Epithelial cell of prostate (primary cell): ENCODE results near the gene LRRTM4.

Source experiments
- DNase-seq: peaks from one replicate; pipeline ENCODE4 v3.0.0-alpha.2; 2011; ENCODE audit warnings: low read depth, low spot score
- H3K27ac ChIP-seq: fragments of 450-650 bp; 2 replicates; pipeline ENCODE4 v1.5.1; 2017; ENCODE audit warnings: mild to moderate bottlenecking

Gene LRRTM4

GRCh38 chr2:77328134-77328931, 193.8 kb downstream of the LRRTM4 start:
- no peak overlapping the region for H3K27ac ChIP-seq
- DNase-seq = no peak

GRCh38 chr2:77325395-77325794, 196.8 kb downstream of the LRRTM4 start:
- DNase-seq = no peak
- H3K27ac ChIP-seq = no peak overlapping the region

- H3K27ac ChIP-seq = no peak overlapping the region
- no peak for DNase-seq
Observed at GRCh38 chr2:77322431-77322830, 199.7 kb downstream of the LRRTM4 start.

GRCh38 chr2:77314721-77315120, 207.5 kb downstream of the LRRTM4 start:
- H3K27ac ChIP-seq = no peak overlapping the region
- no peak for DNase-seq

DNA sequence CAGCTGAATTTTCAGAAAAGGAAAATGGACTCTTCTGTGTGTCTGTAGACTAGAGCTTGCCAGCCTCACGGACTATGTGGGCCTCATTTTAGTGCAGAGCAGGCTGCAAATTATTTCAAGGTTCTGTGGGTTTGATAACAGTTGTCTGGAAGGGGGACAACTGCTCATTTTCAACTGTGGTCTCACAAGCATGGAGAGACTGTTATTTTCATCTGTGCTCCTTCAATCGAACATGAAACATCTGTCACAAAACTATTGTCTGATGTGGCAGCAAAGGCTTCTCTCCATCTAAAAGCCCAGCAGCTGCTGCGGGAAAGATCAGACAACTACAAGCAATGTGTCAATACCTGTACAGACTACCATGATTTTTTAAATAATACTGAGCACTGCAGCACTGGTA, 211.8 kb downstream of the LRRTM4 start:
- no peak overlapping the region for H3K27ac ChIP-seq
- DNase-seq = no peak

- DNase-seq = no peak
- no peak overlapping the region for H3K27ac ChIP-seq
Observed at GRCh38 chr2:77309725-77310124, 212.5 kb downstream of the LRRTM4 start.

GRCh38 chr2:77301441-77301840, 220.7 kb downstream of the LRRTM4 start:
- no peak overlapping the region for H3K27ac ChIP-seq
- DNase-seq = no peak

GRCh38 chr2:77296791-77297190, 225.4 kb downstream of the LRRTM4 start:
- H3K27ac ChIP-seq = no peak overlapping the region
- no peak for DNase-seq

DNA sequence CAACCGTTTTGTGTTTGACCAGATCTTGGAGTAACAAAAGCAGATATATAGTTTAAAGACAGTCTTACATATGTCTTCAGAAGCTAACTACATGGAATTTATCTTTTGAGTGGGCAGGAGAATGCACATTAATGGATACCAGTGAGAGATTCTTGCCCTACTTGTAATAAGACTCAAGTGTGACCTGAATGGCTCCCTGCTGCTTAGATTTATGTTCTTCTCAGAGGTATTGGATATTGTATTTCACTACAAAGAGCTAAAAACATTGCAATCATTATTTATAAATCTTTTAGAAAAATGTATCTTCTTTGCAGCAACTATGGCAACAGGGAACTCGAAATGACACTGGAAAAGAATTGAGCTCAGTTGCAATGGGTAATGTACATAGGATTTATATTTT, 227.7 kb downstream of the LRRTM4 start:
- no peak for DNase-seq

GRCh38 chr2:77284353-77284752, 237.8 kb downstream of the LRRTM4 start:
- H3K27ac ChIP-seq = no peak overlapping the region
- DNase-seq = no peak

More for the DNA sequence above, 227.7 kb downstream of the LRRTM4 start:
- H3K27ac ChIP-seq = no peak overlapping the region

GRCh38 chr2:77271262-77271661, 250.9 kb downstream of the LRRTM4 start:
- no peak overlapping the region for H3K27ac ChIP-seq
- no peak for DNase-seq

- DNase-seq = peak; percentile 43
Observed at GRCh38 chr2:77270433-77270832, 251.7 kb downstream of the LRRTM4 start.

DNA sequence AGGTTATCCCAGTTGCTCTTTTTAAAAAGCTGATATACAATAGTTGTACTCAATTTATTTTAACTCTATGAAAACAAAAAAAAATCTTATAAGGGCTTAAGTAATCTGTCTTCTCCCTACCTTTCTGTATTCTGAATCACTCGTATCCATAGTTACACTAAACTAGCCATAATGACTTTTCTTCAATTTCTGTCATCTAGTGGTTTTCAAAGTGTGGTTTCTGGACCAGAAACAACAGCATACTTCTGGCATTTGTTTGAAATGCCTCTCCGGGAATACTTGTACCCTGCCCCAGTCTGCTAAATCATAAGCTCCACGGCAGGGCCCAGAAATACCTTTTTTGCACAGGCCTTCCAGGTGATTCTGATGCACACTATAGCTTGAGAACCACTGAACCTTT, 253.6 kb downstream of the LRRTM4 start:
- DNase-seq = no peak
- H3K27ac ChIP-seq = no peak overlapping the region

More at GRCh38 chr2:77270433-77270832, 251.7 kb downstream of the LRRTM4 start:
- H3K27ac ChIP-seq = peak overlapping the region; percentile 60

DNA sequence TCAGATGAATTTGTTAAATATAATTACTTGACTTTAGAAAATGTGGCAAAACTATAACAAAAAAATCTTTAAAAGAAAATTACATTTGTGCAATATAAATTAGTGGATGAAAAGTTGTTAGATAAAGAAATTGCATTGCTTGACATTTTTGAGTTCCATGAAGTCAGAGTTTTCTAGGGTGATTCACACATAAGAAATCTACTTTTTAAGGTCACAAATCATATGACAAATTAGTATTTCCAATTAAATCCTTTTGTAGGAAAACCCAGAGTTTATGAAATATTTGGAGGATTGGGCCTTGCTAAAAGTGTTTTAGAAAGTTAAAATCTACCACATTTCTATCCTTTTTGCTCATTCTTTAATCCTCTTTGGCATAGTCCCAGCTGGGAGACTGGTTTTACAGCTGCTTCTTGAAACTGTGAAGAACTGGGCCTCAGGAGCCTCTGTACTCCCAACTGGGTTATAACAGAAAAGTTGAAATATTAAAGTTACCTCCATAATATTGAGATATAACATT, 289.2 kb downstream of the LRRTM4 start:
- no peak for DNase-seq
- no peak overlapping the region for H3K27ac ChIP-seq

GRCh38 chr2:77228391-77228790, 293.8 kb downstream of the LRRTM4 start:
- no peak overlapping the region for H3K27ac ChIP-seq
- DNase-seq = no peak

DNA sequence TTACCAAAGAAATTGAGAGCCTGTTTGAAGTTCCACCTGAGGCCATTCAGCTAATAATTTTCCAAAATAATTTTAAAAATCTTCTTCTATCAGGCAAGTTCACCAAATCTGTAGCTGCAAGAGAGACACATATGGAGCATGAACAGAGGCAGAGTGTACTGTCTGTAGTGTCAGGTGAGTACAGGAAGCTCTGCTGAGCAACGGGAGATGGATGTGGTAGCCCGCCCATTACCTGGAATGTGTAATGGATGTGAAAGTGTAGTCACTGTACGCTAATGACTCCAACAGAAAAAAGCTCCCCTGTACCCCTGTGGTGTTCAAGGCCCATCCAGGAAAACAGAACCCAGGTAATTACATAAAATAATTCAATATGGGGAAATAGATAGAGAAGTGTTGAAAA, 311.5 kb downstream of the LRRTM4 start:
- H3K27ac ChIP-seq = no peak overlapping the region
- DNase-seq = no peak

- DNase-seq = no peak
- no peak overlapping the region for H3K27ac ChIP-seq
Observed at GRCh38 chr2:77207331-77207730, 314.8 kb downstream of the LRRTM4 start.

DNA sequence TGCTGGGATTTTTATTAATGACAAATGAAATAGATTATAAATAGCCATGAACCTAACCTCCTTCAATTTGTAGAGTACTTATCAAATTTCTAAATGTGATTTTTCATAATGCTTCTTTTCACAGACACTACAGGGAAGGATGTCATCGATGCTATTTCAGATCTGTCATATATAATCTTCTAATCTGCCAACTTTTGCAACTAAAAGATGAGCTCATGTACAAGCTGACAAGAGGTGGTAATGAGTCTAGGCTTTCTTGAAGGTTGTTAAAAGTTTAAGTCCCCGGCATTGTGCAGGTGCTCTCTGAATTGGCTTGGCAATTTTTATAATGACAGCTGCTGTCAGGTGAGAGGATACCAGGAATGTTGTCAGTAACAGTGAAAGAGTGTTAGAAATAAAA, 320.4 kb downstream of the LRRTM4 start:
- no peak for DNase-seq
- no peak overlapping the region for H3K27ac ChIP-seq

DNA sequence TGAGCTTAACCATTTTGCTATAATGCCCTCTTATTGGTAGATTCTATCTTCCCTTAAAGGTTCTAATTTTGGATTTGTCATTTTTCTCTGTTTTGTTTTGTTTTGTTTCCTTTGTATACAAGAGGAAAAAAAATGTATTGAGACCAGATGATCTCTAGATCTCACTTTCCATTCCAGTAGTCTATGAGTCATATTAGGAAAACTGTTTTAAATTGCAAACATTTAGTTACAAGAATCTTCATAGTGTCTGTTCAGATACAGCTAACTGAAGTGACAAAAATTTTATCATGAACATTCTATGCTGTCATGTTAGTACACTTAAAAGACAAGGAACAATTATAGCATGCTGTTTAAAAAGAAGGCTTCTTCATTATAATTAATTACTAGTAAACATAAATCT, 322.8 kb downstream of the LRRTM4 start:
- DNase-seq = no peak
- H3K27ac ChIP-seq = no peak overlapping the region

GRCh38 chr2:77193858-77194448, 328.2 kb downstream of the LRRTM4 start:
- H3K27ac ChIP-seq = no peak overlapping the region
- DNase-seq = no peak

DNA sequence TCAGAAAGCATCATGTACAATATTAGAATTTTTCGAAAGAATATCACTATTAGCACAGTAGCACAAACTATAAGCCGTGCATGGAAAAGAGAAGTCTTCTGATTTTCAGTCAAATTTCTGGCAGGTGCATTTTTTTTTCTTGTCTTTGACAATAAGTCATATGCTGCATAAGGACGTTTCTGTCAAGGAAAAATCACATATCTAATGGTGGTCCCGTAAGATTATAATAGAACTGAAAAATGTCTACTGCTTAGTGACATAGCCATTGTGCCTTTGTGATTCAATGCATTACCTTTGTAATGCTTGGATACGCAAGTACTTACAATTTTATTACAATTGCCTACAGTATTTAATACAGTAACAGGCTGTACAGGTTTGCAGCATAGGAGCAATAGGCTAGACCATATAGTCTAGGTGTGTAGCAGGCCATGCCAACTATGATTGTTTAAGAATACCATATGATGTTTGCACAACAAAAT, 329.3 kb downstream of the LRRTM4 start:
- no peak for DNase-seq
- H3K27ac ChIP-seq = no peak overlapping the region

GRCh38 chr2:77191665-77192064, 330.5 kb downstream of the LRRTM4 start:
- no peak for DNase-seq
- H3K27ac ChIP-seq = no peak overlapping the region
